Endodermal cell (in vitro differentiated cells): ENCODE data around the gene ZP3. TPM values are rescaled to one million over a fixed set of nuclear protein-coding genes. Genes with fewer than 3 reads are reported as not detected.

Experiments used
- DNase-seq: peaks from one replicate; pipeline ENCODE4 v3.0.0-alpha.2; 2017
- H3K27ac ChIP-seq: 2 replicates; pipeline ENCODE4 v1.5.1; 2013; ENCODE audit warnings: mild to moderate bottlenecking, low read depth, low read length, moderate library complexity
- H3K27me3 ChIP-seq: 2 replicates; pipeline ENCODE4 v1.6.1; 2013; ENCODE audit warnings: mild to moderate bottlenecking, low read length, moderate library complexity; ENCODE audit not compliant: insufficient read depth, control insufficient read depth, poor library complexity, severe bottlenecking
- H3K36me3 ChIP-seq: 2 replicates; pipeline ENCODE4 v1.7.0; 2013; ENCODE audit warnings: mild to moderate bottlenecking, low read length, moderate library complexity; ENCODE audit not compliant: control insufficient read depth, insufficient read depth
- H3K4me1 ChIP-seq: one replicate; pipeline ENCODE4 v1.7.0; 2013; ENCODE audit warnings: low read length; ENCODE audit not compliant: control insufficient read depth, insufficient read depth
- H3K4me3 ChIP-seq: 2 replicates; pipeline ENCODE4 v1.5.1; 2013; ENCODE audit warnings: mild to moderate bottlenecking, low read length, moderate library complexity
- H3K9ac ChIP-seq: 2 replicates; pipeline ENCODE4 v1.6.1; 2013; ENCODE audit warnings: mild to moderate bottlenecking, low read length, moderate library complexity; ENCODE audit not compliant: poor library complexity, severe bottlenecking; ENCODE audit errors: extremely low read depth
- H3K9me3 ChIP-seq: 2 replicates; pipeline ENCODE4 v1.6.1; 2013; ENCODE audit warnings: mild to moderate bottlenecking, low read length, moderate library complexity; ENCODE audit not compliant: control insufficient read depth
- H3K27ac Mint-ChIP-seq: 2 replicates; pipeline ENCODE4 v1.8.0; 2020; ENCODE audit warnings: mixed read lengths
- H3K27me3 Mint-ChIP-seq: 2 replicates; pipeline ENCODE4 v1.8.0; 2021; ENCODE audit warnings: mild to moderate bottlenecking, mixed read lengths; ENCODE audit not compliant: insufficient read depth
- H3K36me3 Mint-ChIP-seq: 2 replicates; pipeline ENCODE4 v1.8.0; 2020; ENCODE audit warnings: low read depth, mixed read lengths
- H3K4me1 Mint-ChIP-seq: 2 replicates; pipeline ENCODE4 v1.8.0; 2020; ENCODE audit warnings: mixed read lengths
- H3K4me3 Mint-ChIP-seq: 2 replicates; pipeline ENCODE4 v1.8.0; 2020; ENCODE audit warnings: mild to moderate bottlenecking, moderate library complexity, mixed read lengths
- H3K9me3 Mint-ChIP-seq: 2 replicates; pipeline ENCODE4 v1.8.0; 2020; ENCODE audit warnings: mild to moderate bottlenecking, mixed read lengths
- CTCF ChIP-seq: fragments of 200-600 bp; sonication (generic); conservative IDR thresholded peaks from 2 replicates; pipeline ENCODE4 v1.5.0; 2021; ENCODE audit warnings: antibody characterized with exemption, mild to moderate bottlenecking
- WGBS, 2 experiments: methylation state at CpG; one replicate each; pipeline versions ENCODE4 v1.1.5 to v1.1.7; 2013; ENCODE audit warnings: missing lambda C conversion rate in 2 of 2, mixed read lengths in 1 of 2; ENCODE audit not compliant: insufficient coverage in 1 of 2, insufficient read length in 1 of 2; 5-methylcytosine and 5-hydroxymethylcytosine counted together
- total RNA-seq, 2 donors: library from RNA; stranded (reverse); fragmentation: NEBNext Ultra II Directional in 1 of 2; extraction: Animal tissue kit (Norgen Biotek cat#: 25700) in 1 of 2; gene quantifications; 2 replicates in 1 of 2; 3 replicates in 1 of 2; pipeline ENCODE4 v1.2.1, GENCODE V29; 2021

ZP3 gene
- total RNA-seq, 2 donors from 2014 or later = 0.53 to 2.3 TPM

- H3K9ac ChIP-seq = peak overlapping the region; percentile 56
- no peaks in the 10 kb centered on the region for H3K27me3 Mint-ChIP-seq
- H3K27ac Mint-ChIP-seq = peak overlapping the region; percentile 91
- H3K4me3 ChIP-seq = peak overlapping the region; percentile 62
- no peaks in the 10 kb centered on the region for H3K4me1 Mint-ChIP-seq
- no peaks in the 10 kb centered on the region for H3K36me3 Mint-ChIP-seq
- H3K27me3 ChIP-seq = no peaks in the 10 kb centered on the region
- WGBS, 2 experiments = 92 to 93% methylated on average over 7 of the region's 7 CpGs
- H3K36me3 ChIP-seq = no peaks in the 10 kb centered on the region
- H3K4me3 Mint-ChIP-seq = peak overlapping the region; percentile 55
- H3K9me3 Mint-ChIP-seq = no peaks in the 10 kb centered on the region
- H3K27ac ChIP-seq = peak overlapping the region; percentile 88
- no peaks in the 10 kb centered on the region for H3K9me3 ChIP-seq
- TF ChIP-seq CTCF = no peak
- no peak for DNase-seq
- H3K4me1 ChIP-seq = no peaks in the 10 kb centered on the region
Observed at GRCh38 chr7:76380623-76380966, 44.2 kb upstream of the ZP3 start.

DNA sequence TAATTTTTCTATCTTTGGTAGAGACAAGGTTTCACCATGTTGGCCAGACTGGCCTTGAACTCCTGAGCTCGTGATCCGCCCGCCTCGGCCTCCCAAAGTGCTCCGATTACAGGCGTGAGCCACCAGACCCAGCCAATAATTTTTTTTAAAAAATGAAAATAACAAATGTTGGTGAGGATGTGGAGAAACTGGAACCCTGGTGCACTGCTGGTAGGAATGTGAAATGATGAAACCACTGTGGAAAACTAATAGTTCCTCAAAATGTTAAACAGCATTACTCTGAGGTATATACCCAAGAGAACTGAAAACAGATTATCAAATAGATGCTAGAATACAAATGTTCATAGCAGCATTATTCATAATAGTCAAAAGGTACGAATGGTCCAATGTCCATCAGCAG is 42.9 kb upstream of the ZP3 start:
- Histone ChIP-seq H3K36me3 (no peaks in the 10 kb centered on the region), H3K4me1 (no peaks in the 10 kb centered on the region), H3K27me3 (no peaks in the 10 kb centered on the region), H3K9ac (no peak overlapping the region), H3K4me3 (no peak overlapping the region), H3K9me3 (no peaks in the 10 kb centered on the region), H3K27ac (no peak overlapping the region)
- Mint-ChIP-seq H3K27ac (no peak overlapping the region), H3K27me3 (no peaks in the 10 kb centered on the region), H3K36me3 (no peaks in the 10 kb centered on the region), H3K4me1 (no peaks in the 10 kb centered on the region), H3K4me3 (no peak overlapping the region), H3K9me3 (no peaks in the 10 kb centered on the region)
- WGBS, 2 experiments = 74 to 94% methylated on average over 5 to 7 of the region's 7 CpGs
- peak; percentile 48 for TF ChIP-seq CTCF
- DNase-seq = no peak

GRCh38 chr7:76383089-76383944 is 41.4 kb upstream of the ZP3 start:
- 54 to 69% methylated on average over 10 to 13 of the region's 13 CpGs for WGBS, 2 experiments
- Histone ChIP-seq H3K36me3 (no peaks in the 10 kb centered on the region), H3K4me3 (no peak overlapping the region), H3K9ac (no peak overlapping the region), H3K27ac (no peak overlapping the region), H3K27me3 (no peaks in the 10 kb centered on the region), H3K9me3 (no peaks in the 10 kb centered on the region), H3K4me1 (no peaks in the 10 kb centered on the region)
- H3K36me3 Mint-ChIP-seq = no peaks in the 10 kb centered on the region
- TF ChIP-seq CTCF = peak; percentile 36
- peak; percentile 86 for DNase-seq
- H3K4me3 Mint-ChIP-seq = no peak overlapping the region
- H3K27ac Mint-ChIP-seq = no peak overlapping the region
- no peaks in the 10 kb centered on the region for H3K27me3 Mint-ChIP-seq
- no peaks in the 10 kb centered on the region for H3K9me3 Mint-ChIP-seq
- no peaks in the 10 kb centered on the region for H3K4me1 Mint-ChIP-seq
